Neuron (in vitro differentiated cells): Measurements from ENCODE around the gene SLC7A9.

Source experiments
- H2AFZ ChIP-seq: one replicate; pipeline ENCODE4 v1.6.1; 2013; ENCODE audit warnings: low read depth, mild to moderate bottlenecking, inconsistent platforms, low read length, moderate library complexity
- H3K27me3 ChIP-seq: one replicate; pipeline ENCODE4 v1.6.1; 2013; ENCODE audit warnings: low read length; ENCODE audit not compliant: insufficient read depth
- H3K36me3 ChIP-seq: one replicate; pipeline ENCODE4 v1.6.1; 2013; ENCODE audit warnings: low read length; ENCODE audit not compliant: insufficient read depth
- H3K4me1 ChIP-seq: one replicate; pipeline ENCODE4 v1.6.1; 2013; ENCODE audit warnings: low read length; ENCODE audit not compliant: insufficient read depth
- H3K4me3 ChIP-seq: 2 replicates; pipeline ENCODE4 v1.5.1; 2013; ENCODE audit warnings: mild to moderate bottlenecking, low read length, moderate library complexity
- H3K9me3 ChIP-seq: one replicate; pipeline ENCODE4 v1.6.1; 2013; ENCODE audit warnings: low read length

The SLC7A9 gene

GRCh38 chr19:32781280-32781679 lies 88.3 kb downstream of the SLC7A9 start:
- Histone ChIP-seq H3K27me3 (no peaks in the 10 kb centered on the region), H2AFZ (no peak overlapping the region), H3K4me1 (no peaks in the 10 kb centered on the region), H3K4me3 (no peak overlapping the region), H3K9me3 (no peaks in the 10 kb centered on the region), H3K36me3 (no peaks in the 10 kb centered on the region)
